GM21447 (cell line): ENCODE data around the gene THPO.
A peak's percentile ranks its signal among the peaks of the same experiment; 100 is the strongest.

Experiments
- ATAC-seq: cut with Tn5 transposase; IDR thresholded peaks from one replicate; pipeline ENCODE4 v1.9.1; 2021; ENCODE audit not compliant: unreplicated experiment

The THPO gene

DNA sequence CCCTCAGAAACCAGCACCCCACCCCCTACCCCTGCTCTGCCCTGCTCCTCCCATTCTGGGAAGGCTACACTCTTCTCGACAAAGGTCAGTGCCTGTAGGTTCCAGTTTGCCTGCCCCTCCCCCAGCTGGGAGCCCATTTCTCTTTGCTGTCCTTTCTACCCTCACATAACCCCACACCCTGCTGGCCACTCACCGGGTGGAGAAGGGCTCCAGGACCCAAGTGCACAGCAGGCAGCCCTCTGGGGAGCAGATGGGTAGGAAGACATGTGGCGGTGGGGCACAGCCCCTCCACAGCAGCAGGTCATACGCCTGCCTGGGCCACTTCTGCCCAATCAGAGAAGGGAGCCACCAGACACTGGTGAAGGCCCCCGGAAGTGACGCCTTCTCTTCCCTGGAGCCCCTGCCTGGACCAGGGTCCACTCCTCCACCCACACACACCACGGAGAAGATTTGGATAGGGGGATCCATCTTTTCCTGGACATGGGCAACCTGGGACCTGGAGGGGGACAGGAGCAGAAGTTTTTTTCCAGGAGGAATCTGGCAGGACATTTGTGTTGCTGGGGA lies at the start of gene THPO:
Gene THPO, minus strand, starts transcription at position 326 of the 564 bp plus-strand sequence. CDS start 1,948 bp downstream, outside the sequence.
- no peak for ATAC-seq

DNA sequence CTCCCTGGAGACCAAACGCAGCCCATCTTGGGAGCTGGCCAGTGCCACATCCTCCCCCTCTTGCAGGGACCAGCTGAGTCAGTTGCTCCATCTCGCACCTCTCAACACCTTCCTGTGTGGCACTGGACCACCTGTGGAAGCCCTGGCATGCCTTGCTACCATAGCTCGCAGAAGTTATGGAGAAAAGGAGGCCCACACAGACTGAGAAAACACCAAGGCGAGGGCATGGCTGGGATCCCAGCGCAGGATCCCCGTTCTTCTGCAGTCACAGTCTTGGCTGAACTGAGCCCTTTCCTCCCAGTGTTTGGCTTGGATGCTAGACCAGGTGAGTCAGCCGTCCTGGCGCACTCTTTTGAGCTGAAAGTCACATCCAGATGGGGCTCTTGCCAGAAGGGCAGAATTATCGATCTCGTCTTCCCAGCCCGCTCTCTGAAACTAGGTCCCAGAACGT lies 48.7 kb upstream of the THPO start:
- ATAC-seq = no peak

DNA sequence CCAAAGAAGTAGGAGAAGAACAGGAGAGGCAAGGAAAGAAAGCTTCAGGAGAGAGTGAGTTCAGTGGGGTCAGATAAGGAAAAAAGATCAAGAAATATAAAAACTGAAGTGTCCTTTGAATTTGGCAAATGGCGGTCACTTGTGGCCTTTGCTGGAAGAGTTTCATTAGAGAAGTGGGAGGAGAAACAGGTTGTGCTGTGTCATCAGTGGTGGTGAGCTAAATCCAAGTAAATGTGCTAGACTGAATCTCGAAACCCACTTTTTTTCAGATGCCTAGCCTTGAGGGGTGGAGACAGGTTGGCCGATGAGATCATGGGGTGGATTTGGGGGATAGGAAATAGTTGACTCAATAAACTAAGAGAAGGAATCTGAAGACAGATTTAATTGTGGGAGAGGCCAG lies 45.6 kb upstream of the THPO start:
- no peak for ATAC-seq

DNA sequence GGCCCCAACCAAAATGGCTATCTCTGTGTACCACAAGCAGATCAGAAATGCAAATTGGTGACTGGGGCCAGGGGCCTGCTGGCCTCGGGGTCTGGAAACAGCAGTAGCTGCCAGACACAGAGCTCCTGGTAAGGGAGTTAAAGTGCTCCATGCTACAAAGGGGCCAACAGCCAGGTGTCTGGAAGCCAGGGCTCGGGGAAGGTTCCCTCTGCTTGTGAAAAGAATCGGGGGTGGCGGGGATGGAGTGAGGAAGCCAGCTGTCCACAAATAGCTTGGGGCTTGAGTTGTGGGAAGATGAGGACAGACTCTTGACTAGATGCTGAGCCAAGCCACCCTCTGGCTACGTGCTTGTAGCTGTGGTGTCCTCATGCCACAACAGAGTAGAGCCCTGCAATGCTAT lies 41.2 kb upstream of the THPO start:
- ATAC-seq = no peak

DNA sequence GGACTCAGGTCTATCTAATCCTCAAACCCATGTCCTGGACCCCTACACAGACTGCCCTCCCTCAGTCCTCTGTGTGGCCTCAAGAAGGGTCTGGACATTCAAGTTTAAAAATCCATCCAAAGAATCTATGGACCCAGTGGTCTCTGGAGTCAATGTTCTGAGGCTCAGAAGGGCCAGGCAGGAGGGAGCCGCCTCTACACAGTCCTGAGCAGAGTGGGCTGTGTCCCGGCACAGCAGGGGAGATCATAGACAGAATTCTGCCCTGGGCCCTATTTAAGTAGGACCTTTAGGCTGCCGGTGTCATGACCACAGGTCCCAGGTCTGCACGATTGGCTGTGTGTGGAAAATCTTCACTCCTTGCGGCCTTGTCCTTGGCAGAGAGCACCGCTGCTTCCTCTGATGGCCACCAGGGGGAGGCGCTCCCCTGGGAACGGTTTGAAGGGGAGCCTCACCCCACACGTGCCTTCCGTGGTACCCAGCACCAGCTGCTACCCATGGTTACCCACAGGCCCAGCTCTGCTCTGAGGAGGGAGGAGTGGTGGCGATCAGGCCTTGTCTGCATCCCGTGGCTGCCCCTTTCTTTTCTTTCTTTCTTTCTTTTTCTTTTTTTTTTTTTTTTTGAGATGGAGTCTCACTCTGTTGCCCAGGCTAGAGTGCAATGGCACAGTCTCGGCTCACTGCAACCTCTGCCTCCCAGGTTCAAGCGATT lies 39.8 kb upstream of the THPO start:
- ATAC-seq = peak; percentile 86

DNA sequence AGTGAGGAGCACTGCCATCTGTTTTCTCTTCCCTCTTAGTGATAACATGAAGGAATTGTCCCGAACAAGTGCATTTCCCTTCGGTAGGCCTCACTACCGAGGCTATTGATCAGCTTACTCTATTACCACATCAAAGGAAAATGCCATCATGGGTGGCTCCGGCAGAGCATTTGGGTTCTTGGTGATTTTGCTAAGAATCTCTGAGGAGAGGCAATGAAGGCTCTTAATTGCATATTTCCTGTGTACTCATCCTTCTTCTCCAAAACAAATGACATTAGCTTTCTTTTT lies 37.1 kb upstream of the THPO start:
- ATAC-seq = no peak

DNA sequence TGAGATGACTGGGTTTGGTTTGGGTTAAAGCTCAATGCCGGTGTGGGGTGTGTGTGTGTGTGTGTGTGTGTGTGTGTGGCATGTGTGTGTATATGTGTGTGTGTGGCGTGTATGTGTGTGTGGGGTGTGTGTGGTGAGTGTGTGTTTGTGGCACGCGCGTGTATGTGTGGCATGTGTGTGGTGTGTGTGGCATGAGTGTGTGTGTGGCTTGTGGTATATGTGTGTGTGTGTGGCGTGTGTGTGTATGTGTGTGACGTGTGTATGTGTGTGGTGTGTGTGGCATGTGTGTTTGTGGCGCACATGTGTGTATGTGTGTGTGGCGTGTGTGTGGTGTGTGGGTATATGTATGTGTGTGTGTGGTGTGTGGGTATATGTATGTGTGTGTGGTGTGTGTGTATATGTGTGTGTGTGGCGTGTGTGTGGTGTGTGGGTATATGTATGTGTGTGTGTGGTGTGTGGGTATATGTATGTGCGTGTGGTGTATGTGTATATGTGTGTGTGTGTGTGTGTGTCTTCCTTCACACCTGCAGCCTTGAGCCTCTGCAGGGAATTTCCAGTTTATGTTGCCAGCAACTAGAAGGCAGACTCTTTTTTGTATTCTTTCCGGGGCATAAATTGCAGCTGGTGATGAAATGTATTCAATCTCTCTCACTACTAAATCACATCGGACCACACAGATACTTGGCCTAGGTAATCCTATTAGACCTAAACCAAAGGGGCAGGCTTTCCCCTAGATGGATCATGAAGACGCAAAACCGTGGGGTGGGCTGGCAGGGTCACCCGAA lies 36.6 kb upstream of the THPO start:
- ATAC-seq = no peak

DNA sequence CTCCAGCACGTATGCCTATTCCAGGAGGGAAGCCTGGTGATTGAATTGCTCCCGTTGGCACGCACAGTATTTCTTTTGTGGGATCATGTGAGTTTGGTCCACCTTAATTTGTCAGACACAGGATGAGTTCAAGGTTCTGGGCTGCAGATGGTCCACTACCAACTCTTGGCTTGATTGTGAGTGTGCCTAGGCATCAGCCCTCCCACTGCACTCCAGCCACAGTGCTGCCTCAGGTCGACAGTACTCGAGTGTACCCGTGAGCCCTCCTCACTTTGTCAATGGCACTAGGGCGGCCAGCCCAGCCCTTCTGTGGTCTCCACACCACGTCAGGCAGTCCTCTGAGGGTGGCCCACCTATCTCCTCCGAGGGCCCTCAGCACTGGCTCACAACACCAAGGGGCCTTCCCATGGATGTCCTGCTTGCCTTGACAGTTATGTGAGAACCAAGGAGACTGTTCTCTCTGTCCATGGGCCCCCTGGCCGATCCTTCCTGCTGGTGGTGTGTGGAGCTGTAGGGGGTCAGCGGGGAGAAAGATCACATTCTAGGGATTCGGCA lies 32.0 kb upstream of the THPO start:
- no peak for ATAC-seq

DNA sequence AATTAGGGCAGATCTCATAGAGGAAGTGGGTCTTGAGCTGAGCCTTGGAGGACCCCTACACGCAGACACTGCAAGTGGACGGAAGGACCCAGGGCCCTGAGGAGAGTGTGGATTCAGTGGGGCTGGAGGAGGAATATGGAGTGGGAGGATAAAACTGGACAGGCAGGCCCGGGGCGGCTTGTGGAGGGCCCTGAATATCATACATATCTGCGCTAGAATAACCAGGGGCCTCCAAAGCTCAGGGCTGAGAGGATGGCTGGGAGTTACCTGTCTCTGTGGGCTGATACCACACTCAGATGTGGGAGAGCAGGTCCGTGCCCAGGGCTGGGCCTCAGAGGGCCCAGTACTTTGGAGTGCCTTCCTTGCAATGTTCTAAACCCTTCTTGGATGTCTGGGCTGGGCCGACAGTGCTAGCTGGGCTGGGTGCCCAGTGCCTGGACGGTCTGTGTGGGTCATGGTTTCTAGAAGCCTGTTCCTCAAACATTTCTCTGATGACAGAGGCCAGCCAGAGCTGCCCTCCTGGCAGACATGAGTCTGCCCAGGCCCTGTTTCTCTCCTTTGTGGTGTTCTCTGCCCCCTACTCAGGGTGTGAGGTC lies 31.4 kb upstream of the THPO start:
- no peak for ATAC-seq

DNA sequence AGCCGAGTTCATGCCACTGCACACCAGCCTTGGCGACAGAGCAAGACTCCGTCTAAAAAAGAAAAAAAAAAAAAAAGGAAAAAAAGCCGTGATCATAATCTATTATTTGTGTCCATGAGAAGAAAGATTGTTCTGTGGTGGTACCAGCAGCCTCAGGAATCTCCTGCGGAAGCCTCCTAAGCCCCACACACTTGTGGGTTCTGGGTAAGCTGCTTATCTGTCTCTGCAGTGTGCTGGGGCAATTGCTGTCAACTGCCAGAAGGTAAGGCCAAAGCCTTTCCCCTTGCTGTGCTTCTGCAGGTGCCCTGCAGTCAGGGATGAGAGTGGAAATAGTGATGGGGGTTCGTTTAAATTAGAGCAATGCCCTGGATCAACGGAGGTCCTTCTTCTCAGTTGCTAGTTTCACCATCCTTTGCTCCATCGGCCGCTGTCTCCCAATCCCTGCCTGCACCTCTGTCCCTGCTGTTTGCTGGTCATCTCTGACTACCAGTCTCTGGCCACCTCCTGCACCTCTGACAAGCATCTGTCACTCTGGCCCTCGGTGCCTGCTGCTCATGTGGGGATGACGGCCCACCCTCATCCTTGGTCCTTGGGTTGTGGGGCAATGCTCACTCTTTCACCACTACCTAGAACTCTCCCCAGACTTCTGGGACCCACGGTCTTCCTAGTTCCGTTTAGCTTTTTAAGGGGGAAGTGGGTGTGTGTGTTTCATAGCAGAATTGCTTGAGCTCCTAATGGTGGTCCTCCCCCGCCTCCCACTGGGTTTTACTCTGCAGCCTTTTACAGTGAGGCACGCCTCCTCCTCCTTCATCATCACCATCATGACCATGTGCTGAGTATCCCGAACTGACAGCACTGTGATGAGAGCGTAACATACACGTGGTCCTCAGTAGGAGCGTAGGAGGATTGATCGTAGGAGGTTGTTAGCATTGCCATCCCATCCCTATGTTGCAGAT lies 27.3 kb upstream of the THPO start:
- no peak for ATAC-seq

DNA sequence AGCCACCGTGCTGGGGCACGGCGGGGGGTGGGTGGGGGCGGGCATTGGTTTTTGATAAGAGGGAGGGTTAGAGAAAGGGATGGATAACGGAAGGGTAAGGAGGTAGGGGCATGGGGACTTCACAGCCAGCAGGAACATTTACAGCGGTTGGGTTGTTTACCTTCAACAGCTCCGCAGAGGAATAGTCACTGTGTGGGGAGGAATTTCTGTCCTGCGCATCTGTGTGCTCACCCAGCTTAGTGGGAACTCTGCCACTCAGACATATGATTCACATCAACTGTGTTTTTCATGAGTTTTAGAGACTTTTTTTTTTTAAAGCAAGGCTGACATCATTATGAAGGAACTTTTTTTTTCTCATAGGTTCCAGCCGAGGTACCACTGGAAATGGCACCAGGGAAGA lies 21.4 kb upstream of the THPO start:
- no peak for ATAC-seq

DNA sequence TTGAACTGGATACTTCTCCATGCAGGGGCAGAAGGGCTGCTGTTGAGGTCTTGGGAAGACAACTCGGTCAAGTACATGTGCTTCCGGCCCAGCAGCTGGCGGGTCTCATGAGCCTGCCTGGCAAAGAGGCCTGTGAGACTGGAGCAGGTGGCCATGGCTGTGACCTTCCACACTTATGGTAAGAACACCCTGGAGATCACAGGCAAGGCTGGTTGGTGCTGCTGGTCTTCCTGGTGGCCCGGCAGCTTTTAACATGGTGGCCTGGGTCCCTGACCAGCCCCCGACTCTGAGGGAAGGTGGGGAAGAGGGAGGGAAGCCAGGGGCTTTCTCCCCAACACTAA lies 17.3 kb upstream of the THPO start:
- no peak for ATAC-seq

DNA sequence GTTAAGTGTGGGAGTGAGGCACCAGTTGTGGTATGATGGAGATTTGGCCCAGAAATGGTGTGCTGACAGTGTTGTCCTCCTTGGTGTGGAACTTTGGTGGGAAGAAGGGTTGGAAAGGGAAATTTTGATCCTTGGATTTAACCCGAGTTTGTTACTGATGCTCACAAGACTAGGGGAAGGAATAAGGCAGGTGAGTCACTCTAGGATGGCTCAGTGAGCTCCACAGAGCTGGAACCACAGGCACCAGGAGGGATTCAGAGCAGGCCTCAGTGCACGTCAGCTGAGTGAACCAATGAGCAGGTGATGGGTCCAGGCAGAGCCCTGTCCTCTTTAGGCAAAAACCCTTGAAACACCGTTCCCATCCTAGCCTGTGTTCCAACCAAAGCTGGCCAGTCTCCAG lies 13.3 kb upstream of the THPO start:
- no peak for ATAC-seq

DNA sequence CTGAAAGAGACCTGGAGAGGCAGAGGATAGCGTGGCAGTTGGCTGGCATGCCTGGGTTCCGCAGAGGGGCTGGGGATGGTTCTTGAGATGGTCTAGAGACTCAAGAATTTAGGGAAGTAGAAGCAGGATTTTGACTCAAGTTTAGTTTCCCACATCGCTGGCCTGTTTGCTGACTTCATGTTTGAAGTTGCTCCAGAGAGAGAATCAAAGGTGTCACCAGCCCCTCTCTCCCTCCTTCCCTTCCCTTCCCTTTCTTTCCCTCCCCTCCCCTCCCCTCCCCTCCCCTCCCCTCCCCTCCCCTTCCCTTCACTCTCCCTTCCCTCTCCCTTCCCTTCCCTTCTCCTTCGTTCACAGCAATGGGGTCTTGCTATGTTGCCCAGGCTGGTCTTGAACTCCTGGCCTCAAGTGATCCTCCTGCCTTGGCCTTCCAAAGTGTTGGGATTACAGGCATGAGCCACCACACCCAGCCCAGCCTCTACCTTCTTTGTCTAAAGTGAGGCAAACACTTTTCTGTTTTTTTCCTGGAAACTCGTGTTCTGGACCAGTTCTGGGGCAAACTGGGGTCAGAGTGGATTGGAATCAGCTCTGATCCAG lies 12.0 kb upstream of the THPO start:
- no peak for ATAC-seq

DNA sequence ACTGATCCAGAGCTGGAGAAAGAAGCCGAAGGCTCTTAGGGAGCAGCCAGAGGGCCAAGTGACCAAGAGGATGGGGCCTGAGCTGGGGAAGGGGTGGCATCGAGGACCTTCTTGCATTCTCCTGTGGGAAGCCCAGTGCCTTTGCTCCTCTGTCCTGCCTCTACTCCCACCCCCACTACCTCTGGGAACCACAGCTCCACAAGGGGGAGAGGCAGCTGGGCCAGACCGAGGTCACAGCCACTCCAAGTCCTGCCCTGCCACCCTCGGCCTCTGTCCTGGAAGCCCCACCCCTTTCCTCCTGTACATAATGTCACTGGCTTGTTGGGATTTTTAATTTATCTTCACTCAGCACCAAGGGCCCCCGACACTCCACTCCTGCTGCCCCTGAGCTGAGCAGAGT lies 11.4 kb upstream of the THPO start:
- no peak for ATAC-seq

DNA sequence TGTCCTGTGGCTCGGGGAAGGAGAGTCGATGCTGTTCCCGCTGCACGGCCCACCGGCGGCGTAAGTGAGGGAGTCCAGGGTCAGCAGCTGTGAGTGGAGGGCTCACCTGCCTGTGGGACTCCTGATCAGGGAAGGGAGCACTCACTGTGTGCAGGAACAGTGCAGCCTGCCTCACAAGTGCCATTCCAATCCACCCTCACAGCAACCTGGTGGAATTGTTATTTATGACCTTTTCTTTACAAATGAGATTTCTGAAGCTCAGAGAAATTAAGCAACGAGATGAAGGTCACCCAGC lies 10.9 kb upstream of the THPO start:
- ATAC-seq = no peak

DNA sequence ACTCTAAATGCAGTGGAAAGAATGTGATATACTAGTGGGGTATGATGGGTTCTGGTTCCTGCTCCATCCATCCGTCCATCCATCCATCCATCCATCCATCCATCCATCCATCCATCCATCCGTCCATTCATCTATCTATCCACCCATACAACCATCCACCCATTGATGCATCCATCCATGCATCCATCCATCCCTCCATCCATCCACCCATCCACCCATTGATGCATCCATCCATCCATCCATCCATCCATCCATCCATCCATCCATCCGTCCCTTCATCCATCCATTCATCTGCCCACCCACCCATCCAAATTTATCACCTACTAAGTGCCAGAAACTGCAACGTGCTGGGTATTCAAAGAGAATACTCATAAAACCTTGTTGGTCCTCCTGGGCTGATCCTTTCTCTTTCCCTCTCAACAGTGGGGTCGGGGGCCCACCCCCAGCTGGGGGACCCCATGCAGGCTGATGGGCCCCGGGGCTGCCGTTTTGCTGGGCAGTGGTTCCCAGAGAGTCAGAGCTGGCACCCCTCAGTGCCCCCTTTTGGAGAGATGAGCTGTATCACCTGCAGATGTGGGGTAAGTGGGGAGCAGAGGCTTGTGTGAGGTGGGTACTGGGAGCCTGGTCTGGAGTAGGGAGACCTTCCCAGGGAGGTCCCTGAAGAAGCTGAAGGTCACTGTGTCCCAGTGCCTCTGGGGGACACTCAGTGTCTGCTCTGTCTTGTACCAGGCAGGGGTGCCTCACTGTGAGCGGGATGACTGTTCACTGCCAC lies 10.3 kb upstream of the THPO start:
- no peak for ATAC-seq

DNA sequence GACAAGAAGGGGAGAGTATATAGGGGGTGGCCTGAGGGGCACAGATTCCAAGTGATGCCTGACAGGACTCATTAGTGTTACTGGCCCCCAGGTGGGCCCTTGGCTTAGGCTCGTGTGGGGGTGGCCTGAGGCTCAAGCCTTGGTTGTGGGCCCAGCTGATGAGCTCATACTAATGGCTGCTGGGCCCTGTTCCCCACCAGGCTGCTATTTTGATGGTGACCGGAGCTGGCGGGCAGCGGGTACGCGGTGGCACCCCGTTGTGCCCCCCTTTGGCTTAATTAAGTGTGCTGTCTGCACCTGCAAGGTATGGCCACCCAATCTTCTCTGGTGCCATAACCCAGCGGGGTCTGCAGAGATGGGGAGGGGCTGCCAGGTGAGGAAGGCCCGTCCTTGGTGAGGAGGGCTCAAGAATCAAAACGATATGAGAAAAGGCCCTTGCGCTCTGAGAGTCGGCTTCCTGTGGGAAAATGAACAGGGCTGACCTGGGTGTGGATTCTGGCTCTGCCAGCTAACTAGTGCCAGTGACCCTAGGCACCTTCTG lies 9.2 kb upstream of the THPO start:
- ATAC-seq = no peak

DNA sequence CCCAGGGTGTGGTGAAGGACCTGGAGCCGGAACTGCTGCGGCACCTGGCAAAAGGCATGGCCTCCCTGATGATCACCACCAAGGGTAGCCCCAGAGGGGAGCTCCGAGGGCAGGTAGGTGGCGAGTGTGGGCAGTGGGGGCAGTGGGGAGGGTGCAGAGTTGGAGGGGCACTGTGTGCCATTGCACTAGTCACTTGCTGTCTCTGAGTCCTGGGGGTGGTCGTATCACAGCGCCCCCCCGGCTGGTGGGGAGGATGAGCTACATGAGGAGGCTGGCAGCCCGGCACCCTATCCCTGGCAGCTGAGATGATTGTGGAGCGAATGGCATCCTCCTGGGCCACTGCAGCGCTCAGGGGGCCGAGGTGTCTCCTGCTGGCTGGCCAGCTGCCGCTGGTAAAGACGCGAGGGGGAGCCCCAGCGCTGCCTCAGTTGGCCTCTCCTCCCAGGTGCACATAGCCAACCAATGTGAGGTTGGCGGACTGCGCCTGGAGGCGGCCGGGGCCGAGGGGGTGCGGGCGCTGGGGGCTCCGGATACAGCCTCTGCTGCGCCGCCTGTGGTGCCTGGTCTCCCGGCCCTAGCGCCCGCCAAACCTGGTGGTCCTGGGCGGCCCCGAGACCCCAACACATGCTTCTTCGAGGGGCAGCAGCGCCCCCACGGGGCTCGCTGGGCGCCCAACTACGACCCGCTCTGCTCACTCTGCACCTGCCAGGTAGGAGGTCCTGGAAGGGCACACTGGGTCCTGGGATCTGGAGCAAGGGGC lies 8.2 kb upstream of the THPO start:
- ATAC-seq = no peak
